COLO829 (cell line): Measurements from ENCODE around the gene E2F6.
A peak's percentile ranks its signal among the peaks of the same experiment; 100 is the strongest.

Experiments
- DNase-seq: peaks from one replicate; pipeline ENCODE4 v3.0.0; 2012; ENCODE audit warnings: low spot score

Gene E2F6

GRCh38 chr2:11457935-11458334 lies 8.0 kb downstream of the E2F6 start:
- no peak for DNase-seq

DNA sequence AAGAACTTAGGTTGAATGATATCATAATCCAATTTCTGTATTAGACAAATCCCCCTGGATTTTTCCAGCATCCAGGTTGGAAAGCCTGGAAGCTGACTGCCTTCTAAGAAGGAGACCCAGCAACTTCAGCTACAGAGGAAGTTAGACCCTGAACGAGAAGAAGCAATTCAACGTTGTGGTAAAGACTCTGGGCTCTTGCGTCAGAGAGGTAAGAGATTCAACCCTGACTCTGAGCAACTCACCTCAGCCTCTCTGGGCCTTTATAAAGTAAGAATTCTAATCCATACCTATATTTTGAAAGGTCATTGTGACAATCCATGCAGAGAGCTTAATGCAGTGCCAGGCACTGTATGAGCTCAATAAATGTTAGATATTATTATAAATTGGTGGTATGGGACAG lies 9.7 kb downstream of the E2F6 start:
- DNase-seq, result no peak

DNA sequence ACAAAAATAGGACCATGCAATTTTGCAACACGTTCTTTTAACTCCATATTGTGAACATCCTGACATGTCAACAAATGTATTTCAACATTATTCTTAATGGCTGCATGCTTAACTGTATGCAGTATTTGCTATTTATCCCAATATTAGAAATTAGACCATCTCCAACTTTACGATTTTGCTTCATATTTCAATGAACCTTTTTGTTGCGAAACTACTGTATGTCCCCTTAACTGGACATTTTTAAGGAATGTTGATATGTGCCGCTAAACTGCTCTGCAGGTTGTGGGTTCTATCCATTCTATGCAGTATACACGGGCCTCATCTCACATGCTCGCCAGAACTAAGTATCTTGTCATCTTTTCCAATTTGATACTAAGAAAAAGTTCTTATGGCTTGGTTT lies 11.1 kb downstream of the E2F6 start:
- no peak for DNase-seq

GRCh38 chr2:11450791-11451190 lies 15.2 kb downstream of the E2F6 start:
- no peak for DNase-seq

DNA sequence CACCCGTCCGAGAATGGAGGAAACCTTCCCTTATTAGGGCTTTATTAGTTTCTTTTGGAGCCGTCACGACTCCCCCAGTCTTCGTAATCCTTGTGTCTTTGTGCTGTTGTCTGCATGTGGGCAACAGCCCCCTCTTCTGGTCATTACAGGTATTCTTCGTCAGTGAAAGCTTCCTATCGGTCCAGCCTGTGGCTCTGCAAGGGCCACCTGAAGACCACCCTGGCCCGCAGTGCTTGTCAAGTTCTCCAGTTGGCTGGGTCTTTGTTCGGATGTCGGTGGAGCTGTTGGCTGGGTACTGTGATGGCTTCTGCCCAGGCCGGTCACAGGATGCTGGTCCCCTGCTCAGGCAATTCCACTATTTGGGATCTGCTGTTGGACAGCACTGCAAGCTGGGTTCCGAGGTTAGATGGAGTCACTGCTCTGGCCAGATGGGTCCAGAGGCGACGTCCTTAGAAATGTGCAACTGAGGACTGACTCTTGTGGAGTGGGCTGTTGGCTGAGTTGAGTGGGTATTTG lies 19.2 kb downstream of the E2F6 start:
- peak; percentile 50 for DNase-seq

DNA sequence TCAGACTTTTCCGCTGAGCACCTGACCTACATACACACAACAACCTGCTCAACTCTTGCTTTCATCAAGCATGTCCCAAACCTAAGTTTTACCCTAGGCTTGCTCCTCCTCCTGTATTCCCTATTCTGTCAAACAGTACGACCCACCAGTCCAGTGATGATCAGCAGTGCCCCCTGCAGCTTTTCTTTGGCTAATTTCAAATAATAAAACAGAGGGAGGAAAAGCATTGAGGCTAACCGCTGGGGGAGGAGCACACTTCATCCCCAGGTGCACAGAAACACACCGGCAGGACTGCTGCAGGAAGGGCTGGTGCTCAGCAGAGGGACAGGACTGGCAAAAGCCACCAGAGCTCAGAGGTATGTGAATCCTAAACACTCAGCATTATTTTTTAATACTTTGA lies 21.2 kb downstream of the E2F6 start:
- no peak for DNase-seq

GRCh38 chr2:11438555-11439080 lies 27.3 kb downstream of the E2F6 start:
- no peak for DNase-seq

DNA sequence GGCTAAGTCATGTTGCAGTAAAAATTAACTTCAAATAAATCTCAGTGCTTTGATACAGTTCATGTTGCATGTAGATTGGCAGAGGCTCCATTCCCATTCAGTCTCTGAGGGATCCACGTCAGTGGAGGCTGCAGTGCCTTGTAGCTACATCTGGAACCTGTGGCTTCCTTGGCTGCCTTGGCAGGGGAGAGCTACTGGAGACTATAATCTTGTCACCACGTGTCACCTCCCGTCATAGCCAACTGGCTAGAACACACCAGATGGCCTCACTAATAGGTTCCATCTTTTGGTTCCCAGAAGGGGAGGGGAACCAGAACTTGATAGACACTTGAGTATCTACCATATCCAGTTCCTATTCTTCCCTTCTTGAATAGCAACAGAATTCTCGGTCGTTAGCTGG lies 28.4 kb downstream of the E2F6 start:
- no peak for DNase-seq

DNA sequence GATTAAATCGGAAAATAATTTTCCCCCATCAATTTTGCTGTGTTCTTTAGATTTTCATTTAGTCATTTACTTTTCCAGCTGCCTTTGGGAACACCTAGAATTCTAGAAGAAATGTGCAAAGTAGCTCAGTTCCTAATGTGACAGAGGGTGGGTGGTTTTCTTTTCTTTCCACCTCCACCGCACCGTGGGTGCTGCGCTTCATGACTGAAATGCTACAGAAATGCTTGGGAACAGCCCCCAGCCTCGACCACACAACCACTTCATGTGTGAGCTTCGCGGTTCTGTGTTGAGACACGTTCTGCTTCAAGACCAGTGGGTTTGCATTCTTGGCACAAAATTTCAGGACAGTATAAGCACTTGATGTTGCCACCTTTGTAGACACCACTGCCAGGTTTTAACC lies 30.9 kb downstream of the E2F6 start:
- no peak for DNase-seq

DNA sequence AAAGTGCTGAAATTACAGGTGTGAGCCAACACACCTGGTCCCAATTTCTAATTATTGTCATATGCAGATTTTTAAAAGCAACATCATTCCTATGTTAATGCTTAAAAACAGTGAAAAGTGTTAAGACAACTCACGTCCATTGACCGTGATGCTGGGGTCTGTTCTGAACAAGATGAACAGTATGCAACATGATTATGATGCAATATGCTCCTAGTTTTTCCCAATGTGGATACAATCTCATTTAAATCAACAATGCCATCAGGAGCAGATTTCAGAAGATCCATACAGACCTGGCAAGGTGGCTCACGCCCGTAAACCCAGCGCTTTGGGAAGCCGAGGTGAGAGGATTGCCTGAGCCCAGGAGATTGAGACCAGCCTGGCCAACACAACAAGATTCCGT lies 31.5 kb downstream of the E2F6 start:
- no peak for DNase-seq

DNA sequence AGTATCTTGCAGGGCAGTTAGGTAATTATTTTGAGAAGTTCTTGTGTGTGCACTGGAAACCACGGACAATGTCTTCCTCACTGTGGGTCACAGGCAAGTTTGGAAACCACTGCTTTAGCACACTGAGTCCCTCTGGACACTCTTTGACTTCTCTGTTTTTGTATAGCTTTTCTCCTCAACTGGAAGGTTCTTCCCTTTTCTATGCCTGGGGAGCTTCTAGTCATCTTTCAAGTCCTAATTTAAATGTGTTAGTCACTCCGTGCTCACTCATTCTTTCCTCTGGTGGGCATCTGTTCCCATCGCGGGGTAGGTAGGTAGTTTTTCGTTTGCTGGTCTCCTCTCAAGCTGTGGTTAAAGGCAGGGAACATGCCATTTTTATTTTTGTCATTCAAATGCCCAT lies 32.1 kb downstream of the E2F6 start:
- no peak for DNase-seq

DNA sequence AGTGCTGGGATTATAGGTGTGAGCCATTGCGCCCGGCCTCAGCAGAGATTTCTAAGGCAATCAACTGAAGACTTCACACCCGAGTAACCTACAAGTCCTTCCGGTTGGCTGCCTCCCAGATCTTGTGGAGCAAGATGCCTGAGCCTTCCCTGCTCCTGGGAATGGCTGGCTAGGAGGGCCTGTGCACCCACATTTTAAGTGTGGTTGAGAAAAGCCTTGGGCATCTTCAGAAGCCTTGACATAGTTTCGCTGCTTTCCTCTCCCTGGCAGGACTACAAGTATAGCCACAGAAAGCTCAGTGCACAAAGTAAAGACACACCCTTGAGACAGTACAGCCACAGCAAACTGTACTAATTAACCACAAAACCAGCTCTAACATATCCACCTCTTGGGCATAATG lies 35.2 kb downstream of the E2F6 start:
- DNase-seq, result no peak

DNA sequence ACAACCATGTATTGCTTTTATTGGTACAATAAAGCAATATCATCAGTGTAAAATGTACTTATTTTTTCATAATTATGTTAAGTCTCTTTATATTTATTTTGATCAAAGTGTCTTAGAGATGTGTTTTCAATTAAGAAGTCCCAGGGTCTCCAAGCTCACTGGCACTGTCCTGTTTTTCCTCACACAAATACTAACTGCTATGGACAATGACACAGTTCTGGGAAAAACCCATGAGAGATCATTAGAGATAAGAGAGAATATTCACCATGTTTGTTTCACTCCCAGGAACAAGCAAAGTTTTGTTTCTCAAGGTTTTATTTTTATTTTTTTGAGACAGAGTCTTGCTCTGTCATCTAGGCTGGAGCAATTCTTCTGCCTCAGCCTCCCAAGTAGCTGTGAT lies 38.7 kb downstream of the E2F6 start:
- no peak for DNase-seq

- DNase-seq, result no peak
Measured at GRCh38 chr2:11422901-11423435, 43.0 kb downstream of the E2F6 start.

- no peak for DNase-seq
Measured at GRCh38 chr2:11422491-11422865, 43.5 kb downstream of the E2F6 start.

DNA sequence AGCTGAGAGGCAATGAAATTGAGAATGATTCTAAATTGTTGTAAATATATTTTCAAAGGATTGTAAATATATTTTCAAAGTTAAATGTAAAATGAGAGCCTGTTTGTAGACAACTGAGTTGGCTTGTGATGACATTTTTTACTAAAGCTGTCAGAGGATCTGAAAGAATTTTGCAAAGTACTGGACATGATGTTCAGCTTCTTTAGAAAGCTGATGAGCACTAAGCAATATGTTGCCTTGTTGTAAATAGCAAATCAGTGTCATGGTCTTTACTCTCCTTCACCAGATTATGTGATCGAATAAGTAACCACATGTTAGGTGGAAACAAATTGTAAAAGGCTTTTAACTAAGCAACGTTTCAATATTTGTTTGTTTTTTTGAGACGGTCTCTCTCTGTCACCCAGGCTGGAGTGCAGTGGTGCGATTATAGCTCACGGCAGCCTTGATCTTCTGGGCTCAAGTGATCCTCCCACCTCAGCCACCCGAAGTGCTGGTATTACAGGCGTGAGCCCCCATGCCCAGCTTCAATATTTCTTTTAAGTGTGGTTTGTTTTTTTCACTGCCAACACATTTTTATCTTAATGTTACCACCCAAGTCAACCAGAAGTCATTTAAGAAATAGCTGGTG lies 44.0 kb downstream of the E2F6 start:
- no peak for DNase-seq

DNA sequence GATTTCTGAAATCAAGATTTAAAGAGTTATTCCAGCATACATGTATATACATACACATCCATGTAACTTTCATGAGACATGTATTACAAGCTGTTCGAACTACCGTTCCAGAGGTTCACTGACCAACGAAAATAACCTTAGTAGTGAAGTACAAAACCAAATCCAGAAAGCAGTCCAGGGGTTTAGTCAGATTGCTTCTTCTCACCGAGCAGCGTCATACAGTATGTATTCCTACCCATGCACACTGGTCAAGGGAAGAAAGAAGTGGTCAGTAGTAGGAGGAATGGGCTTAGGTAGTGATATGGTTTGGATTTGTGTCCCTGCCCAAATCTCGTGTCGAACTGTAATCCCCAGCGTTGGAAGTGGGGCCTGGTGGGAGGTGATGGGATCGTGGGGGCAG lies 45.3 kb downstream of the E2F6 start:
- DNase-seq, result no peak

GRCh38 chr2:11420190-11420589 lies 45.8 kb downstream of the E2F6 start:
- no peak for DNase-seq

- no peak for DNase-seq
Measured at GRCh38 chr2:11419781-11420180, 46.2 kb downstream of the E2F6 start.

- no peak for DNase-seq
Measured at GRCh38 chr2:11417946-11418585, 47.9 kb downstream of the E2F6 start.

DNA sequence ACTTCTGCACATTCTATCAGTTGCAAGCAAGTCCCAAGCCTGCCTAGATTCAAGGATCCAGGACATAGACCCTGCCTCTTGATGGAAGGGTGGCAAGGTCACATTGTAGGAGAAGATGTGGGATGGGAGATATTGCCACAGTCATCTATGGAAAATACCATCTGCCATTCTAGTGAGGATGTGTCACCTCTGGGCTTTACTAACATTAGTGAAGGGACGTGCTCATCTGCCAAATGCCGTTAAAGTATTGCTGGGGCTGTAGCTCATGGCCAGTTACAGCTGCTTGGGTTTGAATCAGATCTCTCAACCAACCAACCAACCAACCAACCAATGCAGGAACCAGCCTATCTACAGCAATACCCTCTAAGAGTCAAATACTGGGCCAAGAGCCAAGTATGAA lies 49.0 kb downstream of the E2F6 start:
- no peak for DNase-seq

GRCh38 chr2:11416186-11416585 lies 49.8 kb downstream of the E2F6 start:
- no peak for DNase-seq

GRCh38 chr2:11414372-11415124 lies 51.4 kb downstream of the E2F6 start:
- DNase-seq, result no peak
